ENCODE measurements around the gene MXI1.
"Not testable (repeated sequence)": the region's sequence is repeated elsewhere in the genome, so short reads cannot be mapped to it uniquely, and the experiment has no call there.

Gene MXI1

DNA sequence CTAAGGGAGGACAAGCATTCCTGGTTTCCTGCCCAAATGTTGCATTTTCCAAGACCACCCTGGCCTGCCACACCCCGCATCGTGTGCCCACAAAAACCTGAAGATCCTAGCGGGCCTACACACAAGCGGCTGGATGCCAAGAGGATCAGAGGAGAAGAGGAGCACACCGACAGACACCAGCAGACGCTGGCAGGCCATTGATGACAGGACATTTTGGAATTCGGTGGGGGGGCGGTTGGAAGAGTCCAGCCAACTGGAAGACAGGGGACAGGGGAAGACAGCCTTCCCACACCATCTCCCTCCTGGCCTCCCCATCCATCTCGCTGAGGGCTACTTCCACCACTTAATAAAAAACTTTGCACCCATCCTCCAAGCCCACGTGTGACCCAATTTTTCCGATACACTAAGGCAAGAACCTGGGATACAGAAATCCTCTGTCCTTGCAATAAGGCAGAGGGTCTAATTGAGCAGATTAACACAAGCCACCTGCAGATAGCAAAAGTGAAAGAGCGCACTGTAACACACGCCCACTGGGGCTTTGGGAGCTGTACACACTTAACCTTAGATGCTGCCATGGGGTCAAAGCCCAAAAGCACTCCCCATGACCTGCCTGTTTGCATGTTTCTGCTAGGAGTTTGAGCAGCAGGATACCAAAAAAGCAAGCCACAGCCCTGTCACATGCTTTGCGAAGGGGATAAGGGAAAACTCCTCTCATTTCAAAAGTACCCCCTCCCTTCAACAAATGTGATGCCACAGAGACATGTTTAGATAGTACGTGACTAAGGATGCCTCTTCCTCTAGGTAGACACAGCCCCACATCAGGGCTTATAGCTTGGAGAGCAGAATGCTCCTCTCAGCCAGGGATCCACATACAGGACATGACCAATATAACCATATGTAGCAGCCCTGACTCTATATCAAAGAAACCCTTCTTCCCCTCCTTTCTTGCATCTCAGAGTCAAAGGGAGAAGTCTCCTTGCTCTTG lies 110.8 kb downstream of the MXI1 start:
- DNase-seq (ENCODE audit: low read depth in 2 of 2), result no peak

- DNase-seq (ENCODE audit: low read depth in 2 of 2), result no peak
These were observed 114.6 kb downstream of the MXI1 start for GRCh38 chr10:110321869-110322620.

DNA sequence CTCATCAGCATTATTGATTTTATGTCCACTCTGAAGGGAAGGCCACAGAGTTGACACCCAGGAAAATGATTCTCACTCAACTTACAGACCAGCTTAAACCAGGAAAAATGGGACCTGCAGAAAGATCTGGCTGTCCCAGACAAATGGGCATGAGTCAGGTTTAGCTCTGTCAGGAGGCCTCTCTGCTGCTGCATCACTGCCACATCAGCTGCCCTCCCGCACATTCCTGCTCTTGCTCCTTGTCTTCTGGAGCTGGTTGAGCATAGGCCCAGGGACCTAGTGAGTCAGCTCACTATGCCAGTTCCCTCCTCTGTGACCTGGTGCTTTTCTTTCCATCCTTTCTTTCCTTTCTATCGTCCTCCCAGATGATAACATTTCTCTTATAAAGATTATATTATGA lies 116.1 kb downstream of the MXI1 start:
- DNase-seq (ENCODE audit: low read depth in 2 of 2), result no peak

- no peak for DNase-seq (ENCODE audit: low read depth in 2 of 2)
These were observed 116.9 kb downstream of the MXI1 start for GRCh38 chr10:110324201-110324804.

DNA sequence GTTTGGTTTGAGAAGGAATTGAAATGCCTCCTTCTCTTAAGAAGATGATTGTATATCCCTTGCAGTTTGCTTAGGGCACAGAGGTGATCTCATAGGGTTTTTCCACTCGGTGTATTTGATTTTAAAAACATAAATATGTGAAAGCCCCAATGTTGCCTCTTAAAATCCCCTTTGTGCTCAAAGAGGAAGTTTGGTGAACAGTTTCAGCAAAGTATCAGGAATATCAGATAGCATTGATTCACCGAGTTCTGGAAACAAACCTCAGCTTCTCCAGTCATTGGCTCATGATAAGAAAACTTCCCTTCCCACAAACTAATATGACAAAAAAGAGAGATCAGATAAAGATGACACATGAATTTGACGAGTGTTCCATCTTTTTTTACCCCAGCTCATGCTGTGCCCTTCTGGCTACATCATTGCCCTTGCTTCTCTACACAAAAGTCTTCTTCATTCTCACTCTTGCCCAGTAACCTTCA lies 117.4 kb downstream of the MXI1 start:
- DNase-seq (ENCODE audit: low read depth in 2 of 2), result no peak

DNA sequence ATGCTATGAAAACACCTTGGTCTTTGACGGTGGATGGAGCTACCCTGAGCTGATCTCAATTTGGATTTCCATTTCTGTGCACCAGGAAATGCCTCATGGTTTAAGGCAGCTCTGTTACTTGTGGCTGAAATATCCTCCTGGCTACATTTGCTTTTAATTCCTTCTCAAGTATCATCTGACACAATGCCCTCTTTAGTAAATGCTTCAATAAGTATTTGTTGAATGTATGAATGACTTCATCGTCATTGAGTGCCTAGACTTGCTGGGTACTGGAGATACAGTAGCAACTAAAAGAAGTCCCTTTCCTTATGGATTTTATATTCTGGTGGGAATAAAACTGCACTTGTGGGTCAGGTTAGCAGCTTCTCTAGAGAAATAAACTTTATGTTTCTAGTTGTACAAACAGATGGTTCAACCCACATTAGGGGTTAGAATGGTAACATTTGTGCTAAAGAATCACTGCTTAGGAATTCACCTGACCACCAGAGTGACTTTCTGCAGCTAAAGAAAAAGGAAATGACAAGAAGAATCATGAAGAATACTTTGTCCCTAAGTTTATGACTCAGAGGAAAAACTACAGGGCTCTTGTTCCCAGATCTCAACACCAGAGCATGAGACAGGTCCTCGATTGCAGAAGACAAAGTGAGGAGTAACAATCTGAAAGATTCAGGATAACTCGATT lies 119.1 kb downstream of the MXI1 start:
- no peak for DNase-seq (ENCODE audit: low read depth in 2 of 2)

- no peak for DNase-seq (ENCODE audit: low read depth in 2 of 2)
These were observed 120.0 kb downstream of the MXI1 start for GRCh38 chr10:110327262-110327914.

DNA sequence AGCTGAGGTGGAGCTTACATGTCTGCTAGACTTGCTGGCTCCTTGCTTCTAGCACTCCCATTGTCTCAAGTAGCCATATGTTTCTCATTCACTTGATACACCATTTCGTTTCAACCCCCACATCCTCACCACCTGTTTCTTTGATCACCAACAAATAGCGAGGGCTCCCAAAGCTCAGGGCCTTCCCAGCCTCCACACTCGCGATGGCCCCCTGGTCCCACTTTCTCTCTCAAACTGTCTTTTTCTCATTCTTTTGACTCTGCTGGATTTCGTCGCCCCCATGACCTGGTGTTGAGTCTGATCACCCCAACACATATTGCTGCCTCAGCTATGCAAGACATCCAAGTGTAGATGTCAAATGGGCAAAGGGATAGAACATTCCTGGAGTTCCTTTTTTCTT lies 123.3 kb downstream of the MXI1 start:
- no peak for DNase-seq (ENCODE audit: low read depth in 2 of 2)

- not testable (repeated sequence) for DNase-seq (ENCODE audit: low read depth in 2 of 2)
These were observed 123.9 kb downstream of the MXI1 start for GRCh38 chr10:110331226-110331795.

DNA sequence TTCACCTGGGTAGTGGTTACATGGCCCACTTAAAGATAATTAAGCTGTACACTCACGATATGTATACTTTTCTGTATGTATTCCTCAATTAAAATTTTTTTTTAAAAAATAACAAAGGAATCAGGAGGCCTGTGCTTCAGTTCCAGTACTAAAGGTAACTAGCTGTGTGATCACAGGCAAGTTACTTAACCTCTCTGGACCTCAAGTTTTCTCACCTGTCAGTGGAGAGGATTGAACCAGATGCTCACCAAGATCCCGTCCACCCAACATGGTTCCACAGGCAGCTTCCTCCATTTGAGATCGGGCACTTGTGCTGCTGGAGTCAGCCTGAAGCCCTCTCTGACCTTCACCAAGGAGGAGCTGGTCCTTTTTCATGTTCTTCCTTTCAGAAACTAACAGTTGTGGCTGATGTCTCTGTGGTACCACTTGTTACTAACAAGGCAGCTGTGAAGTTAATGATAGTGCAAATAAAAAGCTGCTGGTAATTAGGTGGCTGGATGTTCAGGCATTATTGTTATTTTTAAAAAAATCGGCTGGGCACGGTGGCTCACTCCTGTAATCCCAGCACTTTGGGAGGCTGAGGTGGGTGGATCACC lies 126.8 kb downstream of the MXI1 start:
- DNase-seq (ENCODE audit: low read depth in 2 of 2), result no peak

DNA sequence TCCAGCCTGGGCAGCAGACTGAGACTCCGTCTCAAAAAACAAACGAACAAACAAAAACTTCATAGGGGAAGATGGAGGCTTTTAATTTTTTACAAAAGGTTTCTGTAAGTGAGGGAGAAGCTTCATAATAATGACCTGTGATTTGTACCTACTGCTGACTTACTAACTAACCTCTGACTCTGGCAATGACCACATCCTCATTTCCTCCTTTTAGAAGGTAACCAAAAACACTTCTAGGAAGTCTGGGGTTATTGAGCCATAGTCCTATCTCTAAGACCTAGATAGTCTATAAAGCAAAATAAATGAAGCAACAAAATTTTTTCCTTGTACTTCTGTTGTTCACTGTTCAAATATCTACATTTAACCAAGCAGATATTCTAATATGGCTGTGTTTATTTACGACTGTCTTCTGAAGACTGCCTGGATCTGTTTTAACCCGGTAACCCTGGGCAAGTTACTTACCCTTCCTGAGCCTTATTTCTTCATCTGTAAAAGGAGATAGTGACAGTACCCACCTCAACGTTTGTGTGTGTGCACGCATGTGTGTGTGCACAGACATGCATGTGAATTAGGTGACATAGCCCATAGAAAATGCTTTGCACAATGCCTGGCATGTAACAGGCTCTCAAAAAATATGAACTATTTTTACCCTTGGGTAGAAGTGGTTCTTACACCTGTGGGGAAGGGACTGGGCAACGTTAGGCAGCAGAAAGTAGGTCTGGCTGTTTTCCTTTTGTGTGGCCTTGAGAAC lies 128.1 kb downstream of the MXI1 start:
- DNase-seq (ENCODE audit: low read depth in 2 of 2), result no peak

DNA sequence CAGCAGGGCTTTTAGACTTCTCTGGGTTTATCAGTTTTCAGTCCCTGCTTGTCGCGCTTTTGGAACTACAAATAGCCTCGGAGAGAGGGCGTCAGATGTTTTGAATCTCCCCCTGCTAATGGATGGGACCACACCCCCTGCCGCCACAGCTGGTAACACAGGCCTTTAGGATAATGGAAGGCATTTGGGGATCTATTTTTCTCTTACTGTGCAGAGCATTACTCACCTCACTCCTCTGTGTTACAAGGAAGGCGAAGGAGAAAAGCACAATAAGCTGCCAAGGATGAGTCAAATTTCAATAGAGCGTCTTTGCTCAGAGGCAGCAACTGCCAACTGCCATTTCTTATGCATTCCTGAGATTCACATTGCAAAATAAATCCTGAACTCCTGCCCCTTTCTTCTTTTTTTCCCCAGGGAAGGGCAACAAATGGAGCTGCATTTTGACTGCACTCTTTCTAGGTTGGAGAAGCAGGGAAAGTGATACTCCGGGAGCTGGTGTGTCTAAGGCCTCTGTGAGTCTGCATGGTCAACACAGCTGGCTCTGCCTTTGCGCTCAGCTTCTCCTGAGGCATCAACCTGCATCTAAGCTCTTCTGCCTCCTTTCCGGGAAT lies 128.8 kb downstream of the MXI1 start:
- DNase-seq (ENCODE audit: low read depth in 2 of 2), result no peak

All from stimulated activated CD4-positive, alpha-beta T cell treated with anti-CD3 and anti-CD28 coated beads, Interleukin-15, amount 100 ng/mL, for 48 hours (primary cell).